T-helper 17 cell (primary cell): ENCODE measurements around the gene CNRIP1. TPM values are rescaled to one million over a fixed set of nuclear protein-coding genes. Genes with fewer than 3 reads are reported as not detected.
A peak's percentile ranks its signal among the peaks of the same experiment; 100 is the strongest.

Experiments used
- ATAC-seq: fragments of 150-1000 bp; cut with Tn5 transposase; 2 replicates; pipeline ENCODE4 v1.10.0; 2021; ENCODE audit warnings: mild to moderate bottlenecking, moderate library complexity
- DNase-seq, 3 donors: peaks; one replicate each; pipeline versions ENCODE4 v3.0.0 to v3.0.0-alpha.2; 2020 to 2021
- H3K9me3 ChIP-seq: one replicate; pipeline ENCODE4 v1.7.0; 2013; ENCODE audit warnings: low read length, mild to moderate bottlenecking; ENCODE audit not compliant: control insufficient read depth, poor library complexity, severe bottlenecking
- H3K27ac Mint-ChIP-seq: one replicate; pipeline ENCODE4 v1.8.0; 2022; ENCODE audit warnings: mild to moderate bottlenecking, moderate library complexity, mixed read lengths
- H3K27me3 Mint-ChIP-seq: one replicate; pipeline ENCODE4 v1.8.0; 2022; ENCODE audit warnings: mixed read lengths
- H3K36me3 Mint-ChIP-seq: one replicate; pipeline ENCODE4 v1.8.0; 2022; ENCODE audit warnings: low read depth, mixed read lengths
- H3K4me1 Mint-ChIP-seq: one replicate; pipeline ENCODE4 v1.8.0; 2022; ENCODE audit warnings: mild to moderate bottlenecking, mixed read lengths
- H3K4me3 Mint-ChIP-seq: one replicate; pipeline ENCODE4 v1.8.0; 2022; ENCODE audit warnings: mild to moderate bottlenecking, moderate library complexity, mixed read lengths
- total RNA-seq, 4 donors: library from RNA in 2 of 4; stranded (reverse) in 2 of 4; gene quantifications; one replicate each; pipeline ENCODE4 v1.2.3 and lab custom pipeline; 2022 to 2026

CNRIP1 gene
- total RNA-seq, 2 donors from 2014 or later, result 0.17 TPM; not detected in 1

- Mint-ChIP-seq H3K27ac (no peak overlapping the region), H3K27me3 (no peaks in the 10 kb centered on the region), H3K4me3 (peak overlapping the region; percentile 99), H3K4me1 (peaks cover 33% of the 10 kb centered on the region), H3K36me3 (peaks cover 7% of the 10 kb centered on the region)
- no peak for DNase-seq
- no peaks in the 10 kb centered on the region for H3K9me3 ChIP-seq
- ATAC-seq, result no peak
Observed at GRCh38 chr2:68250196-68250595, 69.6 kb downstream of the CNRIP1 start.

GRCh38 chr2:68248806-68249205 lies 70.9 kb downstream of the CNRIP1 start:
- Mint-ChIP-seq H3K4me3 (no peak overlapping the region), H3K27me3 (no peaks in the 10 kb centered on the region), H3K27ac (no peak overlapping the region), H3K4me1 (peaks cover 26% of the 10 kb centered on the region), H3K36me3 (peaks cover 7% of the 10 kb centered on the region)
- DNase-seq (no peak), ATAC-seq (no peak)
- no peaks in the 10 kb centered on the region for H3K9me3 ChIP-seq

GRCh38 chr2:68248361-68248760 lies 71.4 kb downstream of the CNRIP1 start:
- H3K27me3 Mint-ChIP-seq, result no peaks in the 10 kb centered on the region
- no peak overlapping the region for H3K27ac Mint-ChIP-seq
- DNase-seq, result no peak
- H3K36me3 Mint-ChIP-seq, result peaks cover 7% of the 10 kb centered on the region
- no peak for ATAC-seq
- no peaks in the 10 kb centered on the region for H3K9me3 ChIP-seq
- H3K4me3 Mint-ChIP-seq, result no peak overlapping the region
- H3K4me1 Mint-ChIP-seq, result peaks cover 23% of the 10 kb centered on the region

GRCh38 chr2:68246396-68246795 lies 73.4 kb downstream of the CNRIP1 start:
- Mint-ChIP-seq H3K36me3 (peaks cover 4% of the 10 kb centered on the region), H3K4me1 (peaks cover 27% of the 10 kb centered on the region), H3K4me3 (no peak overlapping the region), H3K27me3 (no peaks in the 10 kb centered on the region), H3K27ac (no peak overlapping the region)
- H3K9me3 ChIP-seq, result no peaks in the 10 kb centered on the region
- DNase-seq, result no peak
- no peak for ATAC-seq

GRCh38 chr2:68245672-68246071 lies 74.1 kb downstream of the CNRIP1 start:
- no peaks in the 10 kb centered on the region for H3K36me3 Mint-ChIP-seq
- no peaks in the 10 kb centered on the region for H3K9me3 ChIP-seq
- peaks cover 26% of the 10 kb centered on the region for H3K4me1 Mint-ChIP-seq
- H3K4me3 Mint-ChIP-seq, result no peak overlapping the region
- H3K27me3 Mint-ChIP-seq, result no peaks in the 10 kb centered on the region
- no peak for DNase-seq
- ATAC-seq, result peak; percentile 74
- H3K27ac Mint-ChIP-seq, result no peak overlapping the region

- Mint-ChIP-seq H3K4me1 (peaks cover 26% of the 10 kb centered on the region), H3K27me3 (no peaks in the 10 kb centered on the region), H3K27ac (no peak overlapping the region), H3K4me3 (no peak overlapping the region), H3K36me3 (peaks cover 2% of the 10 kb centered on the region)
- H3K9me3 ChIP-seq, result no peaks in the 10 kb centered on the region
- ATAC-seq (no peak), DNase-seq (no peak)
Observed at GRCh38 chr2:68245066-68245465, 74.7 kb downstream of the CNRIP1 start.

- H3K4me3 Mint-ChIP-seq, result no peak overlapping the region
- peaks cover 2% of the 10 kb centered on the region for H3K36me3 Mint-ChIP-seq
- DNase-seq, result no peak
- no peaks in the 10 kb centered on the region for H3K27me3 Mint-ChIP-seq
- peaks cover 25% of the 10 kb centered on the region for H3K4me1 Mint-ChIP-seq
- no peak overlapping the region for H3K27ac Mint-ChIP-seq
- ATAC-seq, result no peak
- no peaks in the 10 kb centered on the region for H3K9me3 ChIP-seq
Observed at GRCh38 chr2:68244456-68244855, 75.3 kb downstream of the CNRIP1 start.

Other genes with a start within 250 kb of the CNRIP1 start
- gene PNO1, start 162.1 kb downstream of the CNRIP1 start, total RNA-seq, result 10 to 100 TPM; 20.6 to 26.4 TPM
- 10 to 100 TPM; 60.3 to 83.9 TPM for gene PPP3R1, start 67.4 kb downstream of the CNRIP1 start, total RNA-seq
- 10 to 100 TPM; 18.0 to 34.8 TPM for gene PLEK, start 45.3 kb upstream of the CNRIP1 start, total RNA-seq
- gene FBXO48, start 147.3 kb upstream of the CNRIP1 start, total RNA-seq, result 1 to 10 TPM; 1.5 to 1.7 TPM
- gene APLF, start 147.6 kb upstream of the CNRIP1 start, total RNA-seq, result 1 to 10 TPM; 5.3 to 6.4 TPM